Mesodermal cell (in vitro differentiated cells): ENCODE results near the gene ADCY9.

Experiments used
- H3K27ac ChIP-seq: 2 replicates; pipeline ENCODE4 v1.7.0; 2013; ENCODE audit warnings: mild to moderate bottlenecking, low read depth, low read length, moderate library complexity; ENCODE audit not compliant: severe bottlenecking
- H3K36me3 ChIP-seq: 2 replicates; pipeline ENCODE4 v1.7.1; 2013; ENCODE audit warnings: mild to moderate bottlenecking, low read length, moderate library complexity; ENCODE audit not compliant: control insufficient read depth, insufficient read depth
- H3K4me1 ChIP-seq: one replicate; pipeline ENCODE4 v1.7.1; 2013; ENCODE audit warnings: mild to moderate bottlenecking, low read length; ENCODE audit not compliant: insufficient read depth, control insufficient read depth, poor library complexity, severe bottlenecking
- H3K4me3 ChIP-seq: 2 replicates; pipeline ENCODE4 v1.7.0; 2013; ENCODE audit warnings: low read length, control low read depth, mild to moderate bottlenecking; ENCODE audit not compliant: insufficient read depth, poor library complexity, severe bottlenecking; ENCODE audit errors: extremely low read depth
- H3K9me3 ChIP-seq: 2 replicates; pipeline ENCODE4 v1.7.1; 2013; ENCODE audit warnings: mild to moderate bottlenecking, low read length, moderate library complexity; ENCODE audit not compliant: control insufficient read depth
- WGBS, 2 experiments: methylation state at CpG; one replicate each; pipeline ENCODE4 v1.1.5; 2013; ENCODE audit warnings: missing lambda C conversion rate in 2 of 2; ENCODE audit not compliant: insufficient coverage in 2 of 2; 5-methylcytosine and 5-hydroxymethylcytosine counted together

ADCY9 gene

DNA sequence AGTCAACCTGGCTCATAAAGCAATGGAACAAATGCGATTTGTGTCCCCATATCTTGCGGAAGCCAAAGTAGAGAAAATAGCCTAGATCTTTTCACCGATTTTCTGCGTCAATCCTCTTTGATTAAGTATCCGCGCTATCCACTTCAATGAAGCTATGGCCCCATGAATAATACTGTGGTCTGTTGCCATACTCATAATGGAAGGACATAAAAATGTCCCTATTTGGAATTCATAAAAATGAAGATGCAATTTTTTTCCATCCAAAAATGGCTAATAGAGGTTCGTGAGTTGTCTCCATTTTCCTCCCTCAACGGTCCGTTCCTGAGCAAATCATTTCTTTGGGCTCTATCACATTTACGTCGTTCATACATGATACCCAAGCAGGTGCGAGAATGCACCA is 25.4 kb upstream of the ADCY9 start:
- Histone ChIP-seq H3K27ac (no peak overlapping the region), H3K36me3 (no peaks in the 10 kb centered on the region), H3K4me3 (no peak overlapping the region), H3K9me3 (peaks cover 3% of the 10 kb centered on the region), H3K4me1 (no peaks in the 10 kb centered on the region)
- 94 to 96% methylated on average over 10 to 12 of the region's 12 CpGs for WGBS, 2 experiments

GRCh38 chr16:4140652-4141051 is 24.4 kb upstream of the ADCY9 start:
- H3K4me3 ChIP-seq, result no peak overlapping the region
- no peaks in the 10 kb centered on the region for H3K36me3 ChIP-seq
- H3K4me1 ChIP-seq, result no peaks in the 10 kb centered on the region
- H3K9me3 ChIP-seq, result peaks cover 3% of the 10 kb centered on the region
- H3K27ac ChIP-seq, result no peak overlapping the region
- 100% methylated on average over 1 to 3 of the region's 3 CpGs for WGBS, 2 experiments

GRCh38 chr16:4139968-4140367 is 23.7 kb upstream of the ADCY9 start:
- no peaks in the 10 kb centered on the region for H3K36me3 ChIP-seq
- no peak overlapping the region for H3K4me3 ChIP-seq
- H3K27ac ChIP-seq, result no peak overlapping the region
- H3K4me1 ChIP-seq, result no peaks in the 10 kb centered on the region
- H3K9me3 ChIP-seq, result peaks cover 3% of the 10 kb centered on the region

GRCh38 chr16:4138713-4139112 is 22.5 kb upstream of the ADCY9 start:
- H3K27ac ChIP-seq, result no peak overlapping the region
- H3K36me3 ChIP-seq, result no peaks in the 10 kb centered on the region
- peaks cover 3% of the 10 kb centered on the region for H3K9me3 ChIP-seq
- no peaks in the 10 kb centered on the region for H3K4me1 ChIP-seq
- 84 to 95% methylated on average over 6 of the region's 6 CpGs for WGBS, 2 experiments
- H3K4me3 ChIP-seq, result no peak overlapping the region

DNA sequence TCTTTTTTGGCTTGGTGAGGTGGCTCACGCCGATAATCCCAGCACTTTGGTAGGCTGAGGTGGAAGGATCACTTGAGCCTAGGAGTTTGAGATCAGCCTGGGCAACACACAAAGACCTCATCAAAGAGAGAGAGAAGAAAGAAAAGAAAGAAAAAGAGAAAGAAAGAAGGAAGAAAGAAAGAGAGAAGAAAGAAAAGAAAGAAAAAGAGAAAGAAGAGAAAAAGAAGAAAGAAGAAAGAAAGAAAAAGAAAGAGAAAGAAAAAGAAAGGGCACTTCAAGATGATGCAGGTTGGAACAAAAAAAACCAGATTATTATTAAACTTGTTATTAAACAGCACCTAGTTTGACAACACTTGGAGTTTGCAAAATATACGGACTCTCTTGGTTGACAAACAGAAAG is 21.2 kb upstream of the ADCY9 start:
- Histone ChIP-seq H3K9me3 (peaks cover 3% of the 10 kb centered on the region), H3K4me3 (no peak overlapping the region), H3K4me1 (no peaks in the 10 kb centered on the region), H3K36me3 (no peaks in the 10 kb centered on the region), H3K27ac (no peak overlapping the region)
- WGBS, 2 experiments, result 93 to 95% methylated on average over 2 to 3 of the region's 3 CpGs

DNA sequence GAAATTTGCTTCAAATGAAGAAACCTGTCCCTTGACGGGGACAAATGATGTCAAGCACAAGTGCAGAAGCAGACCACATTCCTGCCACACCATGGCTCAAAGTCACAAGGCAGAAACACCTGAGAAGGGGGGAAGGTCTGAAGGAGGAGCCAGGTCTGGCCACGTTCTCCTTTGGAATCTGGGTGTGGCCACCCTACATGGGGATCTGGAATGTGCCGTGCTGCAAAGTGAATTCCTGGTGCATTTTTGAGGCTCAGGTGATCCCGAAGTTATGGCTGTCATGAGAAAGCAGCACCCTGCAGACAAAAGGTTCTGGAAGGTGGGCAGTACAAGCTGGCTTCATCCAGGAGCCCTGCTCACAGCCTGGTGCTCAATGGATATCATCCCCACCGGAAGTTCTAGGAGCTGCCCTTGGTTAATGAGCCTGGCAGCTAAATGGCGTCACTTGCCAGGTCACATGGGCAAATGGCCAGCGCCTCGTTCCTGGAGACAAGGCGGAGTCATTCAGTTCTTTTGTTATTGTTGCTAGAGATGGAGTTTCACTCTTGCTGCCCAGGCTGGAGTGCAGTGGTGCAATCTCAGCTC is 20.1 kb upstream of the ADCY9 start:
- Histone ChIP-seq H3K4me3 (no peak overlapping the region), H3K27ac (no peak overlapping the region)
- WGBS, 2 experiments, result 78 to 82% methylated on average over 9 of the region's 9 CpGs

DNA sequence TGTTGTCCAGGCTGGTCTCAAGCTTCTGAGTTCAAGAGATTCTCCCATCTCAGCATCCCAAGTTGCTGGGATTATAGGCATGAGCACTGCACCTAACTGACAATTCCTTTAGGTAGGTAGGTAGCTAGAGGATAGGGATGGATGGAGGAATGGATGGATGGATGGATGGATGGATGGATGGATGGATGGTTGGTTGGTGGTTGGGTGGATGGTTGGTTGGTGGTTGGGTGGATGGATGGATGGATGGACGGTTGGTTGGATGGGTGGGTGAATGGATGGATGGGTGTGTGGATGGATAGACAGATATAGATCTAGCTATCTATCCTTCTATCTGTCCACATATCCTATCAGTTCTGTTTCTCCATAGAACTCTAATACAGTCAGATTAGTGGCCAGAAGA is 19.3 kb upstream of the ADCY9 start:
- no peaks in the 10 kb centered on the region for H3K4me1 ChIP-seq
- no peak overlapping the region for H3K27ac ChIP-seq

More for the DNA sequence above, 20.1 kb upstream of the ADCY9 start:
- Histone ChIP-seq H3K4me1 (no peaks in the 10 kb centered on the region), H3K9me3 (peaks cover 3% of the 10 kb centered on the region), H3K36me3 (no peaks in the 10 kb centered on the region)

GRCh38 chr16:4133897-4134372 is 17.7 kb upstream of the ADCY9 start:
- Histone ChIP-seq H3K9me3 (peaks cover 3% of the 10 kb centered on the region), H3K27ac (no peak overlapping the region), H3K36me3 (no peaks in the 10 kb centered on the region), H3K4me1 (no peaks in the 10 kb centered on the region), H3K4me3 (no peak overlapping the region)
- WGBS, 2 experiments, result 39 to 55% methylated on average over 7 to 9 of the region's 10 CpGs

More for the DNA sequence above, 19.3 kb upstream of the ADCY9 start:
- WGBS, 2 experiments, result no CpG with 5 or more reads among the region's 1 CpG
- no peak overlapping the region for H3K4me3 ChIP-seq
- H3K36me3 ChIP-seq, result no peaks in the 10 kb centered on the region
- peaks cover 3% of the 10 kb centered on the region for H3K9me3 ChIP-seq

DNA sequence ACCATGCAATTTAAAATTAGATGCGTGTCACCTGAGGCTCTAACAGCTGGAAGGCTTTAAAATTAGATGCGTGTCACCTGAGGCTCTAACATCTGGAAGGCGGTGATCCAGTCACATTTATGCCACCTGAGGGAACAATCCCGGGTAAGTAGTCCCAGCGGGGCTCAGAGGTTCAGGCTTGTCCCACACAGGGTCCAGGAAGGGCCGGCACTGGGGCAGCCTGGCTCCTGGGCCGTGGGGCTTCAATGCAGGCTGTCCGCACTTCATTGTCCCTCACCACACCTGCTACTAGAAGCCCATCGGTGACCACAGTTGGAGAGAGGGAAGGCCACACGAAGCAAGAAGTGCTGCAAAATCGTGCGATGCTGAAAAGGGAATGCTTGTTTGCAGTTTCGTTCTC is 15.4 kb upstream of the ADCY9 start:
- Histone ChIP-seq H3K9me3 (no peaks in the 10 kb centered on the region), H3K4me1 (no peaks in the 10 kb centered on the region), H3K36me3 (no peaks in the 10 kb centered on the region), H3K4me3 (no peak overlapping the region), H3K27ac (no peak overlapping the region)
- WGBS, 2 experiments, result 79 to 83% methylated on average over 13 of the region's 13 CpGs

- Histone ChIP-seq H3K4me1 (no peaks in the 10 kb centered on the region), H3K4me3 (no peak overlapping the region), H3K9me3 (no peaks in the 10 kb centered on the region), H3K27ac (no peak overlapping the region), H3K36me3 (no peaks in the 10 kb centered on the region)
- WGBS, 2 experiments, result 89 to 93% methylated on average over 11 to 12 of the region's 12 CpGs
These were observed 8.5 kb upstream of the ADCY9 start for GRCh38 chr16:4124535-4125294.

GRCh38 chr16:4123616-4124300 is 7.5 kb upstream of the ADCY9 start:
- Histone ChIP-seq H3K27ac (no peak overlapping the region), H3K4me3 (no peak overlapping the region), H3K36me3 (no peaks in the 10 kb centered on the region), H3K4me1 (no peaks in the 10 kb centered on the region), H3K9me3 (no peaks in the 10 kb centered on the region)
- WGBS, 2 experiments, result 75 to 89% methylated on average over 14 to 15 of the region's 16 CpGs
